D721Med (cell line): Measurements from ENCODE around the gene ARHGEF16.

ENCODE experiments used
- DNase-seq: peaks from one replicate; pipeline ENCODE4 v3.0.0; 2011; ENCODE audit warnings: low spot score; ENCODE audit not compliant: insufficient read length
- FAIRE-seq: peaks from 2 replicates; lab custom pipeline; 2011; peaks lifted over from hg19 to GRCh38; lab: Jason Lieb, UNC
- CTCF ChIP-seq: IDR thresholded peaks from 2 replicates; pipeline ENCODE4 v1.5.1; 2012; ENCODE audit warnings: mild to moderate bottlenecking, control low read depth; ENCODE audit not compliant: insufficient read depth; ENCODE audit errors: missing control alignments

The ARHGEF16 gene

GRCh38 chr1:3520419-3521378, 66.2 kb downstream of the ARHGEF16 start:
- no peak for DNase-seq
- no peak for TF ChIP-seq CTCF
- FAIRE-seq: no peak

GRCh38 chr1:3521426-3521825, 67.0 kb downstream of the ARHGEF16 start:
- FAIRE-seq: no peak
- no peak for DNase-seq
- TF ChIP-seq CTCF: no peak

- DNase-seq: no peak
- FAIRE-seq: no peak
- TF ChIP-seq CTCF: no peak
Measured at GRCh38 chr1:3522112-3522511, 67.6 kb downstream of the ARHGEF16 start.

- no peak for FAIRE-seq
- DNase-seq: no peak
Measured at GRCh38 chr1:3522564-3523265, 68.2 kb downstream of the ARHGEF16 start.

GRCh38 chr1:3523980-3524379, 69.5 kb downstream of the ARHGEF16 start:
- no peak for TF ChIP-seq CTCF
- DNase-seq (no peak), FAIRE-seq (no peak)

More at GRCh38 chr1:3522564-3523265, 68.2 kb downstream of the ARHGEF16 start:
- TF ChIP-seq CTCF: no peak

GRCh38 chr1:3524556-3525203, 70.2 kb downstream of the ARHGEF16 start:
- no peak for TF ChIP-seq CTCF
- FAIRE-seq (no peak), DNase-seq (no peak)
